ENCODE data around the gene VEGFB.

Gene VEGFB

GRCh38 chr11:64211181-64211872 lies 23.1 kb upstream of the VEGFB start:
- TF ChIP-seq, protein P1, sequence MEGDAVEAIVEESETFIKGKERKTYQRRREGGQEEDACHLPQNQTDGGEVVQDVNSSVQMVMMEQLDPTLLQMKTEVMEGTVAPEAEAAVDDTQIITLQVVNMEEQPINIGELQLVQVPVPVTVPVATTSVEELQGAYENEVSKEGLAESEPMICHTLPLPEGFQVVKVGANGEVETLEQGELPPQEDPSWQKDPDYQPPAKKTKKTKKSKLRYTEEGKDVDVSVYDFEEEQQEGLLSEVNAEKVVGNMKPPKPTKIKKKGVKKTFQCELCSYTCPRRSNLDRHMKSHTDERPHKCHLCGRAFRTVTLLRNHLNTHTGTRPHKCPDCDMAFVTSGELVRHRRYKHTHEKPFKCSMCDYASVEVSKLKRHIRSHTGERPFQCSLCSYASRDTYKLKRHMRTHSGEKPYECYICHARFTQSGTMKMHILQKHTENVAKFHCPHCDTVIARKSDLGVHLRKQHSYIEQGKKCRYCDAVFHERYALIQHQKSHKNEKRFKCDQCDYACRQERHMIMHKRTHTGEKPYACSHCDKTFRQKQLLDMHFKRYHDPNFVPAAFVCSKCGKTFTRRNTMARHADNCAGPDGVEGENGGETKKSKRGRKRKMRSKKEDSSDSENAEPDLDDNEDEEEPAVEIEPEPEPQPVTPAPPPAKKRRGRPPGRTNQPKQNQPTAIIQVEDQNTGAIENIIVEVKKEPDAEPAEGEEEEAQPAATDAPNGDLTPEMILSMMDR (IDR thresholded peaks at IDR 0.05; ENCODE audit: insufficient read depth, missing control alignments) = no peak
- FAIRE-seq (no peak), DNase-seq (ENCODE audit: insufficient read length, low spot score) (no peak)

- TF ChIP-seq, protein P1 (IDR thresholded peaks at IDR 0.05; ENCODE audit: insufficient read depth, missing control alignments) = peak; percentile 10
- DNase-seq (ENCODE audit: insufficient read length, low spot score) (no peak), FAIRE-seq (no peak)
Measured at GRCh38 chr11:64216879-64217278, 17.5 kb upstream of the VEGFB start.

GRCh38 chr11:64218628-64219353 lies 15.6 kb upstream of the VEGFB start:
- TF ChIP-seq, protein P1 (IDR thresholded peaks at IDR 0.05; ENCODE audit: insufficient read depth, missing control alignments) = no peak
- no peak for DNase-seq (ENCODE audit: insufficient read length, low spot score)
- no peak for FAIRE-seq

GRCh38 chr11:64219354-64219684 lies 15.1 kb upstream of the VEGFB start:
- TF ChIP-seq, protein P1 (IDR thresholded peaks at IDR 0.05; ENCODE audit: insufficient read depth, missing control alignments) = no peak
- FAIRE-seq (no peak), DNase-seq (ENCODE audit: insufficient read length, low spot score) (no peak)

- TF ChIP-seq, protein P1 (IDR thresholded peaks at IDR 0.05; ENCODE audit: insufficient read depth, missing control alignments) = no peak
- DNase-seq (ENCODE audit: insufficient read length, low spot score) (no peak), FAIRE-seq (no peak)
Measured at GRCh38 chr11:64219755-64220154, 14.6 kb upstream of the VEGFB start.

- DNase-seq (ENCODE audit: insufficient read length, low spot score) = no peak
- TF ChIP-seq, protein P1 (IDR thresholded peaks at IDR 0.05; ENCODE audit: insufficient read depth, missing control alignments) = no peak
- no peak for FAIRE-seq
Measured at GRCh38 chr11:64220271-64220670, 14.1 kb upstream of the VEGFB start.

DNA sequence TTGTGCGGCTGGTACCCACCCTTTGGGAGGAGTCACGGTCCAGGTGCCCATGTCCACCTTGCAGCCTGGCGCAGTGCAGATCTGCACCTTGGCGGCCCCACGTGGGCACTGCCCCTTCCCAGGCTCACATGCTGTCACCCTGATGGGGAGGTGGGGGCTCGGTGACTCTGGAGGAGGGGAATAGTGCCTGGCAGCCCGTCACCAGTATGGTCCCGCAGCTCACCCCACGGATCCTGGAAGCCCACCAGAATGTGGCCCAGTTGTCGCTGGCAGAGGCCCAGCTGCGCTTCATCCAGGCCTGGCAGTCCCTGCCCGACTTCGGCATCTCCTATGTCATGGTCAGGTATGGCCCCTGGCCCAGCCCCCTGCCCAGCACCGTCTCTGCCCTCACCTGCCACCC lies 13.6 kb upstream of the VEGFB start:
- DNase-seq (ENCODE audit: insufficient read length, low spot score) (no peak), FAIRE-seq (no peak)
- TF ChIP-seq, protein P1 (IDR thresholded peaks at IDR 0.05; ENCODE audit: insufficient read depth, missing control alignments) = no peak
